Measurements from ENCODE around the gene ANKS6. TPM values are rescaled to one million over a fixed set of nuclear protein-coding genes. Genes with fewer than 3 reads are reported as not detected.

The ANKS6 gene
- total and polyA plus RNA-seq, 10 of the 15 experiments (the other 5 are each of a cell fraction or from before 2014, with no cell fraction given), result 2.0 to 16.2 (median 6.1) TPM

DNA sequence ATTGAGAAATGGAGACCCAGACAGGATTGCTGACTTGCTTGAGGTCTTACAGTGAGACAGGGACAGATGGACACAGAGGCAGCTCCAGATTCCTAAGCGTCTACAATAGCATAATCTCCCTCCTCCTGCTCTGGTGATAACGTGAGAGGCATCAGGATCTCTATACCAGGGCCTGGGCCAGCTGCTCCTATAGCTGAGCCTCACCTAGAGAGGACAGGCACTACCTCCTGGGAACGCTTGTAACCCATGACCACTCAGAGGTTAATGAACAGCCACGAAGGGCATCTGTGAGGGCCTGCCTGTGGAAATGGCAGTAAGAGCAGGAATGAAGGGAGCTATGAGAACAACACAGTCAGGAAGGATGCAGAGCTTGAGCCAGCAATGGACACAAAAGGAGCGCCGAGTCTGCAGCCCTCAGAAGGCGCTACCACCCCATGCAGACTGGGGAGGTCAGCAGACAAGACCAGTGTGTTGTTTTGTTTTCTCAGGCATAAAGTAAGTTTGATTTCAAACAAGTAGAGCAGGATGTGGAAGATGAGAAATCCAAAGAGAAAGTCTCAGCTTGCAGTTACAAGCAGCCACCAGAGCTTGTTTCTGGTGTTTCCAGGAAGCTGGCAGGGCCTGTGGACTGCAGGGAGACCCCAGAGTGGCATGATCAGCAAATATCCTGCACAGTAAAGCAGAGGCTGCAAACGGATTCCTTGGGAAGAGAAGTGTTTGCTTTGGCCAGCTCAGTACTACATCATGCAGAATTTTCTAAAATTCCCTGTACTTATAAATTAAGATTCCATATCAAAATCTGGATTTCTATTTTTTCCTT lies 17.4 kb downstream of the ANKS6 start:
- no peak overlapping the region for H2AFZ ChIP-seq (ENCODE audit: control insufficient read depth, low read depth, low read length)
- no TSS peak for BruUV-seq (replicated peaks)
- TF ChIP-seq ZNF384 (IDR thresholded peaks at IDR 0.05; ENCODE audit: borderline replicate concordance, low read depth, low read length) (no peak), REST (IDR thresholded peaks at IDR 0.05; ENCODE audit: low read depth, low read length) (no peak), HDGF (IDR thresholded peaks at IDR 0.05) (no peak), TAF1 (IDR thresholded peaks at IDR 0.05; ENCODE audit: borderline replicate concordance, low read depth, low read length) (no peak), SUPT20H (IDR thresholded peaks at IDR 0.05; ENCODE audit: borderline replicate concordance, control insufficient read depth, low read depth, low read length) (no peak), EGR1 (IDR thresholded peaks at IDR 0.05; ENCODE audit: borderline replicate concordance in 1 of 2, low read depth in 2 of 2, low read length in 2 of 2) (no peak), KLF5 (IDR thresholded peaks at IDR 0.05; ENCODE audit: partially characterized antibody) (no peak)
- no peaks in the 10 kb centered on the region for H4K20me1 ChIP-seq (ENCODE audit: control insufficient read depth, insufficient read depth)
- RAD21 ChIA-PET (ENCODE audit: unreplicated experiment), result interaction anchor here (1.3 kb wide), 1 partner anchor 723 kb away, joined by 3 read pairs; the partner anchor contains the start of gene NANS
- DNase-seq (ENCODE audit: low read depth, low spot score) (no peak), ATAC-seq (no peak), FAIRE-seq (no peak)
- H3K27ac ChIP-seq (ENCODE audit: control insufficient read depth, insufficient read depth), result no peak overlapping the region
- no peaks in the 10 kb centered on the region for H3K79me2 ChIP-seq (ENCODE audit: control insufficient read depth, insufficient read depth, low read length)
- H3K4me2 ChIP-seq (ENCODE audit: control insufficient read depth, insufficient read depth), result no peak overlapping the region
- 53% methylated on average over 8 of the region's 8 CpGs for WGBS (ENCODE audit: insufficient coverage, insufficient replicate concordance, low lambda C conversion rate, missing lambda C conversion rate)
- in situ Hi-C loops (cut with MboI) (loop anchor here (10.0 to 25.0 kb wide), 2 partner anchors 244 to 717 kb away; partner anchors contain the start of gene NANS), intact Hi-C loops (cut with micrococcal nuclease; ENCODE audit: unreplicated experiment) (no loop called here)
- POLR2A ChIA-PET, result no interaction called here
- no peak overlapping the region for H3K9ac ChIP-seq (ENCODE audit: control insufficient read depth, insufficient read depth, low read length)
- no peaks in the 10 kb centered on the region for H3K27me3 ChIP-seq (replicated peaks in 1 of 2; ENCODE audit: control insufficient read depth in 2 of 2, insufficient read depth in 2 of 2, low read length in 1 of 2)
- H3K4me3 ChIP-seq, result no peak overlapping the region
- SMC1A ChIA-PET (ENCODE audit: uncharacterized antibody, unreplicated experiment), result no interaction called here
- CTCF ChIA-PET, result interaction anchor here (1.0 to 2.6 kb wide), 3 partner anchors 13 to 464 kb away, joined by 3 to 9 read pairs (median 4); no protein-coding TSS in a partner anchor
- no peaks in the 10 kb centered on the region for H3K9me3 ChIP-seq (replicated peaks; ENCODE audit: control insufficient read depth, insufficient read depth, low read length)
- no peaks in the 10 kb centered on the region for H3K4me1 ChIP-seq (ENCODE audit: control insufficient read depth, insufficient read depth, low read length)
- H3K36me3 ChIP-seq (ENCODE audit: control insufficient read depth in 2 of 2, insufficient read depth in 2 of 2, low read length in 1 of 2), result no peaks in the 10 kb centered on the region
